Measurements from ENCODE around the gene CCDC188.

Gene CCDC188

GRCh38 chr22:20184501-20185165 is 33.8 kb upstream of the CCDC188 start:
- no peak for DNase-seq

- DNase-seq: no peak
Observed at GRCh38 chr22:20183823-20184222, 33.0 kb upstream of the CCDC188 start.

DNA sequence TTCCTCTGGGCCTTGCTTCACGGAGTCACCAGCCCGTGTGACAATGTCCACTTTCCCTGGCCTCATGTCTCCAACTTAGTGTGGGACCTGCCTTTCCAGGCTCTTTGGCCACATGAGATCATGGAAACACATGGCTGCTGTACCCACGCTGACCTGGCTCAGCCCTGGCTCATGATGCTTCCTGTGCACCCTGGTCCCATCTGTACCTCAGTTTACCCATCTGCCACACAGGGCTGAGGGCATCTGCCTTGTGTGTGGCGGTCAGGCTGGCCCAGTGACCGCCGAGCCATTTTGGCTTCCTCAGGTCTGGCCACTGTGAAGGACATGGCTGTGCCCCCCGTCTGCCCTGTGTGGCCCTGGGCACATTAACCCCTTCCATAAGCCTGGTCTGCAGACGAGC is 32.2 kb upstream of the CCDC188 start:
- DNase-seq: no peak

DNA sequence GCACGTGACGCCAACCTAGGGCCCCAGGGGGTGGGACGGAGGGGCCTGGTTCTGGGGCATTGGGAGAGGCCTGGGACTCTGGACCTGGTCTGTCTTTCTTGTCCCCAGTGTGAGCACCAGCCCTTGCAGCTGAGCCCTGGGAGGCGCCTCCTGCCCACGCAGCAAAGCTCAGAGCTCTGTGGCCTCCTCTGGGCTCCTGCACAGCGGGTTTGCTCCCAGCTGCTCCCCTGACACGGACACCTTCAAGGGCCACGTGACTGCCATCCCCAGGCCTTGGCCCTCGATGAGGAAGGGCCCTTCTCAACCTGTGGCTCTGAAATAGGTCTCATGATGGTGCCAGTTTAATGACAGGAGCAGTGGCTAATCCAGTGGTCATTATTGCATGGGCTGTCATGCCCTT is 31.5 kb upstream of the CCDC188 start:
- no peak for DNase-seq

DNA sequence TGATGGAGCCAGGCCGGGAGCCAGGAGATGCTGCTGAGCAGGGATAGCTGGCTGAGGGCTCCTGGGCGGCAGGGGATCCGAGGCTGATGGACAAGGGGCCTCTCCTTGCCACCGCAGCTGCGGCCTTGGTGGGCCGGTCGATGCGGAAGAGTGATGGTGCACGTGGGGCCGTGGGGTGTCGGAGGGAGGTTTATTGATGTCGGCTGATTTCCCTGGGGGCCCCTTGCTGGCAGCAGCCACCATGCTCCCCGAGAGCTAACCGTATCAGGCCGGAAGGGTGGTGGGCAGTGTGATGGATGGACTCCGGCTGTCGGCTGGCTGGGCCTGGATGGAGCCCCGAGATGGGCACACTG is 31.0 kb upstream of the CCDC188 start:
- DNase-seq: no peak

- no peak for DNase-seq
Observed at GRCh38 chr22:20181194-20181883, 30.5 kb upstream of the CCDC188 start.

GRCh38 chr22:20180640-20181039 is 29.8 kb upstream of the CCDC188 start:
- DNase-seq: no peak

GRCh38 chr22:20180245-20180630 is 29.4 kb upstream of the CCDC188 start:
- no peak for DNase-seq

DNA sequence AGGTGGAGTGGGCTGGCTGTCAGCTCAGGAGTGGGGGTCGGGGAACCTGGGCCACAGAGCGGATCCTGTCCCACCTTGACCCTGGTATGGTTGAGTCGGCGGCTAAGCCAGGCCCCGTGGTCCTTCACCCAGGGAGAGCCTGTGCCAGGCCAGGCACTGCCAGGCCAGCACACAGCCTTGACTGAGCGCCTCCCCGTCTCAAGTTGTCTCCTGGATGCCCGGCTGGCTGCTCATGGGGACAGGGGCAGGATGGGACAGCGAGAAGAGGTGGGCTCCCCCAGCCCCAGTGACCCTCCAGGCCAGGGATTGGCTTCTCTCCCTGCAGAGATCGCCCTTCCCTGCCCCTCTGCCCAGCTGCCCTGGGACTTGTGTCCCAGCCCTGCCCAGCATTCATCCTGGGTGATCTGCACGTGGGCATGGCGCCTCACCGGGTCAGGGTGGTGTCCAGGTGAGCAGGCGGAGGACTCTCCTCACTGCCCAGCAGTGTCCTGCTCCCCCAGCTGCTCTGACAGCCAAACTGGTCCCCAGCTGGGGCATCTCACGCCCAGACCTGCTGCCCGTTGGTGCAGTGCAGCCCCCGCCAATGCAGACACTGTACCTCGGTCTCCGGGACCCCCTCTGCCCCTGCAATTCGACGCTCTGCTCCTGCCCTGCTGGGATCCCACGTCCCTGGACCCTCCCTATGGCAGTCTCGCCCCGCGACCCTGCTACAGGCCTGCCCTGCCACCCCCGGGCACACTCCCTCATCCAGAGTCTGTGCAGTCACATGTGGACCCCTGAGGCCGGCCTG is 28.8 kb upstream of the CCDC188 start:
- no peak for DNase-seq

DNA sequence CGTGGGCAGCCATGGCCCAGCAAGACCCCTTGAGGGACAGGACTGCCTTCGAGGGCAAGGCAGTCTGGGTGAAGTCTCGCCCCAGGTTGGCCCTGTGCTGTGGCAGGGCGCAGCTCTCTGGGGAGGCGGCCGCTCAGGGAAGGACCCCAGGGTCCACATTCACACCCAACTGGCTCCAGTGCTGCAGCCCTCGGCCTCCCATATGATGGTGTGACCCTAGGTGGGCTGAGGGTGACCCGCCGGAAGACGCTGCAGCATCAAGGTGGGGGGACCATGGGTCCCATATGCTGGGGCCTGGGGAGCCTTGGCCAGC is 28.0 kb upstream of the CCDC188 start:
- DNase-seq: no peak

- DNase-seq: no peak
Observed at GRCh38 chr22:20178075-20178914, 27.4 kb upstream of the CCDC188 start.

DNA sequence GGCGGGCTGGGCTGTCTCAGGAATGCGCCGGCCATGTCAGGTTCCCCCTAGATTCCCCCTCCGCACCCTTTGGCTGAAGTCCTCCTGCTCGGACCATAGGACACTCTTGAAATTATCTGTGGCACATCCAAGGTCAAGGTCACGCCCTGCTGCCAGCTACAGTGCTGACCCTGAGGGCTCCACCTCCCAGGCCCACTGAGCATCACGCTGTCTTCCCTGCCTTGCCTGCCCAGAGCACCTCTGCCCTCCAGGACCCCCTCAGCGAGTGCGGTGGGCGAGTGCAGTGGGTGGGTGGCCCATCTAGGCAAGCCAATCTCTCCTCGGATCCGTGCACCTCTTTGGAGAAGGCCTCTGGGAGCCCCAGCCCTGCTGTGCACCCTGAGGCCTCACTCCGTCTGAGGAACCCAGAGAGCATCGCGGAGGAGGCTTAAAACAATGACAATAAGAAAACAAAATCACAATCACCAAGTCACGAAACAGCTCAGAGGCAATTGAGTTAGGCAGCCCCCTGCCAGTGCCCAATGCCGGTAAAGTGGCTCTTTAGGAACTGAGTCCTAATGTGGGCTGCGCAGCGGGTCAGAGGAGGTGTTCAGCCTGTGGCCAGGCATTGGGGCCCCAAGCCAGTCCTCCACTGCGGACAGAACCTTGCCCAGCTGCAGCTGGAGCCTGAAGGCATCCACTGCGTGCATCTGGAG is 26.5 kb upstream of the CCDC188 start:
- no peak for DNase-seq

DNA sequence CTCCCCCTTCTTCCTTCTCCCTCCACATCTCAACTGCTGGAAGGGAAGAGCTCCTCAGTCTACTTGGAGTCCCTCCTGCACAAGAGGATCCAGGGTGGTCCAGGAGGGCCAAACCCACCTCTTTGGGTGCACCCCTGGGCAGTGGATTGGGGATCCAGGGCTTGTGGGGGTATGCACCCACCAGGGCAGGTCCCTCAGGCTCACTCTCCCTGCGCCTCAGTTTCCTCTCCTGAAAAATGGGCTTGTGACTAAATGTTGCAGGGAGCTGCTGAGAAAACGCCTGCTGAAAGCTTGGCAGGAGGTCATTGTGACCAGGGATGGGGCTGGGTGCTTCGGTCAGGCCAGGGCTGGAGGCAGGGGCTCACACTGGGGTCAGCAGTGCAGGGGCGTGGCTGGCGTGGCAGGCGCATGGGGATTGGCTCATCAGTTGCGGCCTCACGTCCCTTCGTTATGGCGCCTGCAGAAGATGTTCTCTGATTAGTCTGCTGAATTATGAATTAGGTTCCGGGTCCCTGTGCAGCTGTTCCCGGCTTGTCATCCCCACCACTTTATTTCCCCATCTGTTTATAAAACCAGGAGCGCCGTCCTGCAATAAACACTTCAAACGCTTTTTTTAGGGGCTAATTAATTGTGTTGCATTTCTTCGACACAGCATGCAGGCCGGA is 25.7 kb upstream of the CCDC188 start:
- no peak for DNase-seq

- DNase-seq: no peak
Observed at GRCh38 chr22:20175597-20175900, 24.7 kb upstream of the CCDC188 start.

- no peak for DNase-seq
Observed at GRCh38 chr22:20174785-20175596, 24.1 kb upstream of the CCDC188 start.

DNA sequence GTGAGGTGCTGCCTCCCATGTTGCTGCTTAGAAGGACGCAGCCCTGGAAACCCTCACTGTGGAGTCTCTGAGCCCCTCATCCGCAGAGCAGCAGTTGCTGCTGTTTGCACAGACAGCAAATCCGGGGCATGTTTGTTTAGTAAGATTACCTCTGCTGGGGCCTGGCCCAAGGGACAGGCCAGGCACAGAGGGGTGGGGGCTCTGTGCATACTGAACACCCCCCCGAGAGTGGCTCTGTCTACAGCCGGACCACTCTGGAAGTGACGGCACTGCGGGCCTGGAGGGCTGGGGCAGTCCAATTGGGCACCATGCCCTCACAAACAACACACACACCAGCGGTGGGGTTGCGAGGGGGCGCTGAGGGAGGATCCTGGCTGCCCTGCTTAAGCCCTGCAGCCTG is 22.9 kb upstream of the CCDC188 start:
- no peak for DNase-seq

- DNase-seq: no peak
Observed at GRCh38 chr22:20173246-20173645, 22.4 kb upstream of the CCDC188 start.

- DNase-seq: no peak
Observed at GRCh38 chr22:20172141-20172613, 21.3 kb upstream of the CCDC188 start.

GRCh38 chr22:20171288-20172140 is 20.7 kb upstream of the CCDC188 start:
- no peak for DNase-seq

DNA sequence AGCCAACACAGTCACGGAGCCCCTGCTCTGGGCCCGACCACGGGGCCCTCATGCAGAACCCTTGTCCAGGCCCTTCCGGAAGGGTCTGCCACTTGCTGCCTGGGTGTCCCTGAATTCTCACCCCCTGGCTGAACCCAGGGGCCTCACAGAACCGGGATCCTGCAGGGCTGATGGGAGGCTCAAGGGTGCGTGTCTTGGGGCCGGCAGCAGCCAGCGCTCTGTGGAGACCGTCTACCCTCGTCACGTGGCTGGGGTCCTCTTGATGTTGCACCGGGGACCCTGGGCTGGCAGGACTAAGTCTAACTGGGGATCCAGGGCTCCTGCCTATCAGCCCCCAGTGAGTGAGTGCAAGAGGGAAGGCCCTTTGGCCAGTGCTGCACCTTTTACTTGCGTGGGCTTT is 19.3 kb upstream of the CCDC188 start:
- no peak for DNase-seq
